Endothelial cell of umbilical vein (primary cell): ENCODE measurements around the gene FHOD3. TPM values are rescaled to one million over a fixed set of nuclear protein-coding genes. Genes with fewer than 3 reads are reported as not detected.

Experiments used
- BruUV-seq: library from RNA; stranded (reverse); fragments of 400-500 nt; replicated peaks from 2 replicates; lab custom pipeline; 2021; lab: Mats Ljungman, UMichigan
- CTCF ChIA-PET: fragments of 300-600, 350-600 bp; sonication (Branson Sonifier 250); formaldehyde crosslinking; loops from one replicate; lab custom pipeline; 2021; ENCODE audit warnings: antibody characterized with exemption, inconsistent platforms; lab: Charles Lee
- POLR2A ChIA-PET: fragments of 300-600, 350-600 bp; sonication (Branson Sonifier 250); formaldehyde crosslinking; loops from one replicate; lab custom pipeline; 2021; ENCODE audit warnings: antibody characterized with exemption, inconsistent platforms; lab: Charles Lee
- DNase-seq: peaks from one replicate; pipeline ENCODE4 v3.0.0-alpha.2; 2011; ENCODE audit warnings: low read depth, low spot score
- FAIRE-seq: peaks from 2 replicates; lab custom pipeline; 2011; peaks lifted over from hg19 to GRCh38; lab: Jason Lieb, UNC
- H2AFZ ChIP-seq: 2 replicates; pipeline ENCODE4 v1.6.0; 2012; ENCODE audit warnings: low read depth, low read length, control low read depth, inconsistent platforms
- H3K27ac ChIP-seq: 2 replicates; pipeline ENCODE4 v1.5.1; 2011; ENCODE audit warnings: low read depth, mild to moderate bottlenecking, control low read depth, low read length, moderate library complexity; ENCODE audit not compliant: insufficient read depth
- H3K27me3 ChIP-seq, 2 experiments: 2 replicates each; pipeline versions ENCODE4 v1.6.0 to v1.6.1; 2011; ENCODE audit warnings: low read length in 2 of 2, mixed read lengths in 1 of 2; ENCODE audit not compliant: control insufficient read depth in 2 of 2, insufficient read depth in 2 of 2
- H3K36me3 ChIP-seq, 2 experiments: 2 replicates in 1 of 2; 3 replicates in 1 of 2; pipeline ENCODE4 v1.5.1; 2011; ENCODE audit warnings: low read length in 2 of 2, mild to moderate bottlenecking in 1 of 2, moderate library complexity in 1 of 2; ENCODE audit not compliant: control insufficient read depth in 2 of 2, insufficient read depth in 2 of 2; ENCODE audit errors: extremely low read depth in 1 of 2
- H3K4me1 ChIP-seq: 3 replicates; pipeline ENCODE4 v1.5.1; 2011; ENCODE audit warnings: mild to moderate bottlenecking, low read length; ENCODE audit not compliant: control insufficient read depth, insufficient read depth; ENCODE audit errors: extremely low read depth
- H3K4me2 ChIP-seq: 2 replicates; pipeline ENCODE4 v1.6.1; 2011; ENCODE audit warnings: low read length, control low read depth, mixed read lengths; ENCODE audit not compliant: insufficient read depth
- H3K4me3 ChIP-seq, 3 experiments: fragments of 200-600 bp in 1 of 3; sonication (generic), shearing (Covaris generic) in 1 of 3; replicated peaks in 1 of 3; 2 replicates each; pipeline ENCODE4 v1.5.1; 2011 to 2016; ENCODE audit warnings: control low read depth in 3 of 3, low read length in 3 of 3, mild to moderate bottlenecking in 2 of 3, inconsistent platforms in 1 of 3, low read depth in 1 of 3, moderate library complexity in 1 of 3; ENCODE audit not compliant: insufficient read depth in 1 of 3
- H3K79me2 ChIP-seq: 2 replicates; pipeline ENCODE4 v1.6.0; 2012; ENCODE audit warnings: low read length, inconsistent platforms; ENCODE audit not compliant: control insufficient read depth, insufficient read depth
- H3K9ac ChIP-seq: replicated peaks from 2 replicates; pipeline ENCODE3; 2011; ENCODE audit warnings: low read length, control low read depth; ENCODE audit not compliant: insufficient read depth; ENCODE audit errors: extremely low read depth
- H3K9me1 ChIP-seq: replicated peaks from 3 replicates; pipeline ENCODE4 v1.6.0; 2011; ENCODE audit warnings: mild to moderate bottlenecking, low read length; ENCODE audit not compliant: control insufficient read depth, insufficient read depth; ENCODE audit errors: extremely low read depth
- H3K9me3 ChIP-seq: replicated peaks from 2 replicates; pipeline ENCODE4 v1.5.1; 2012; ENCODE audit warnings: low read length, inconsistent platforms; ENCODE audit not compliant: control insufficient read depth, insufficient read depth
- H4K20me1 ChIP-seq: replicated peaks from 2 replicates; pipeline ENCODE3; 2011; ENCODE audit warnings: mild to moderate bottlenecking, low read length; ENCODE audit not compliant: control insufficient read depth, insufficient read depth; ENCODE audit errors: extremely low read depth
- CTCF ChIP-seq, 2 donors: IDR thresholded peaks; 1 replicate in 1 of 2; 2 replicates in 1 of 2; pipeline ENCODE4 v1.5.1; 2011; ENCODE audit warnings: low read length in 2 of 2, mild to moderate bottlenecking in 2 of 2, moderate library complexity in 2 of 2, control low read depth in 1 of 2, inconsistent platforms in 1 of 2, low read depth in 1 of 2; ENCODE audit not compliant: insufficient read depth in 1 of 2; ENCODE audit errors: extremely low read depth in 1 of 2
- EZH2 ChIP-seq: IDR thresholded peaks from 2 replicates; pipeline ENCODE4 v1.6.1; 2012; ENCODE audit warnings: borderline replicate concordance, low read depth, mild to moderate bottlenecking, moderate library complexity, low read length, inconsistent platforms; ENCODE audit not compliant: severe bottlenecking
- FOS ChIP-seq: IDR thresholded peaks from 2 replicates; pipeline ENCODE4 v1.6.1; 2011; ENCODE audit warnings: mild to moderate bottlenecking, low read length, moderate library complexity, borderline replicate concordance; ENCODE audit not compliant: insufficient read depth
- GATA2 ChIP-seq: IDR thresholded peaks from 2 replicates; pipeline ENCODE4 v1.7.0; 2011; ENCODE audit warnings: low read depth, mild to moderate bottlenecking, moderate library complexity, mixed read lengths, low read length; ENCODE audit not compliant: insufficient read length, insufficient read depth
- JUN ChIP-seq: IDR thresholded peaks from 2 replicates; pipeline ENCODE4 v1.6.1; 2011; ENCODE audit warnings: borderline replicate concordance, low read depth; ENCODE audit not compliant: insufficient read length, insufficient read depth
- MAX ChIP-seq: IDR thresholded peaks from 2 replicates; pipeline ENCODE4 v1.6.1; 2011; ENCODE audit not compliant: insufficient read depth, insufficient read length
- MYC ChIP-seq: IDR thresholded peaks from one replicate; pipeline ENCODE4 v1.6.1; 2011; ENCODE audit warnings: mild to moderate bottlenecking, low read depth, low read length
- POLR2A ChIP-seq: IDR thresholded peaks from 2 replicates; pipeline ENCODE4 v1.6.1; 2012; ENCODE audit warnings: low read depth, mild to moderate bottlenecking, control low read depth, low read length
- POLR2AphosphoS5 ChIP-seq: IDR thresholded peaks from 2 replicates; pipeline ENCODE4 v1.6.1; 2012; ENCODE audit warnings: low read depth, mild to moderate bottlenecking, control low read depth, low read length, moderate library complexity; ENCODE audit not compliant: insufficient read depth
- dilution Hi-C: fragments of 300-500 bp; cut with MboI; formaldehyde crosslinking; loops from one replicate; pipeline ENCODE4 v1.15.0; 2019; ENCODE audit warnings: low sequenced_read_pairs; ENCODE audit not compliant: extremely low pct_ligation_motif_present
- intact Hi-C: fragments of 100-400 bp; cut with micrococcal nuclease; formaldehyde crosslinking; loops from one replicate; pipeline ENCODE4 v1.10.0; 2022
- polyA plus RNA-seq, 4 experiments: library from polyadenylated mRNA; depleted of rRNA in 3 of 4; stranded (reverse) in 3 of 4; unstranded in 1 of 4; fragments of >200 nt; gene quantifications; 2 replicates each; pipeline versions ENCODE4 v1.2.1 to v1.2.3, GENCODE V29; 2011 to 2012; ENCODE audit warnings: missing spikeins in 1 of 4
- total RNA-seq: library from RNA; stranded (reverse); gene quantifications from 2 replicates; pipeline ENCODE4 v1.2.3, GENCODE V29; 2021

FHOD3 gene
- total and polyA plus RNA-seq, 2 donors (not counting 3 experiments of a cell fraction or from before 2014, with no cell fraction given): 0.06 to 1.5 TPM

DNA sequence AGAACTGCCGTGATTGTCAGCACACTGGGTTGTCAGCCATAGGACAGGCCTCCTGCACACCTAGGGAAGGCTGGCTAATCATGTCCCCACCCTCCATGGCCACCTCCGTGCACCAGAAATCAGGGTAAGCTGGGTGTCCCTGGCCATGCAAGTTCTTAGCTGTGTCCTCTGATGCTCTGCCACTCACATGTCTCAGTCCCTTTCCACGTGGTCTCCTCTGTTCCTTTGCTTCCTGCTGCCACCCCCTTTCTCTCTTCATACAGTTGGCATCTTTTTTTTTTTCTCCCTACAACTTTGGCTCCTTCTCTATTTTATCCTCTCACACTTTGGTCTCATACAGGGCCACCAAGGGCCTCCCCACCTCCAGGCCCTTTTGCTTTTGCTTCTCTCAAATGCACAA is 377.6 kb downstream of the FHOD3 start:
- Histone ChIP-seq H3K36me3 (no peaks in the 10 kb centered on the region), H4K20me1 (no peaks in the 10 kb centered on the region), H2AFZ (no peak overlapping the region), H3K79me2 (no peaks in the 10 kb centered on the region), H3K9me3 (no peaks in the 10 kb centered on the region), H3K4me3 (no peak overlapping the region), H3K27me3 (peaks cover 0 to 2% of the 10 kb centered on the region in 2 experiments), H3K4me1 (no peaks in the 10 kb centered on the region), H3K9ac (no peak overlapping the region), H3K27ac (no peak overlapping the region), H3K9me1 (no peaks in the 10 kb centered on the region), H3K4me2 (no peak overlapping the region)
- dilution Hi-C loops: no loop called here
- intact Hi-C loops: no loop called here
- no peak for TF ChIP-seq FOS
- TF ChIP-seq JUN: no peak
- TF ChIP-seq MAX: no peak
- no peak for TF ChIP-seq MYC
- TF ChIP-seq POLR2A: no peak
- TF ChIP-seq EZH2: no peak
- TF ChIP-seq POLR2AphosphoS5: no peak
- no peak for TF ChIP-seq GATA2
- no peak for TF ChIP-seq CTCF (IDR thresholded peaks at IDR 0.05; ENCODE audit: extremely low read depth in 1 of 2, insufficient read depth in 1 of 2, low read depth in 1 of 2, low read length in 2 of 2)
- ChIA-PET POLR2A (no interaction called here), CTCF (interaction anchor here (2.4 kb wide), 1 partner anchor 12 kb away, joined by 14 read pairs; no protein-coding TSS in a partner anchor)
- BruUV-seq: no TSS peak
- DNase-seq (no peak), FAIRE-seq (no peak)
